Measurements from ENCODE around the gene ABCA5.

GRCh38 chr17:69302682-69303081 is 24.3 kb downstream of the ABCA5 start:
- TF ChIP-seq RARB (CRISPR knock-in tag; IDR thresholded peaks at IDR 0.05) (no peak), ZFP30 (CRISPR knock-in tag; IDR thresholded peaks at IDR 0.05) (no peak)
